Jurkat, Clone E6-1 (cell line): Measurements from ENCODE around the gene SCAF4.
"Not testable (repeated sequence)": the region's sequence is repeated elsewhere in the genome, so short reads cannot be mapped to it uniquely, and the experiment has no call there.

Experiments
- DNase-seq: peaks from one replicate; pipeline ENCODE4 v3.0.0-alpha.2; 2011; ENCODE audit warnings: low read depth, low spot score
- H3K4me3 ChIP-seq: 2 replicates; pipeline ENCODE4 v1.5.1; 2011; ENCODE audit warnings: mild to moderate bottlenecking, low read length, control low read depth, moderate library complexity

The SCAF4 gene

DNA sequence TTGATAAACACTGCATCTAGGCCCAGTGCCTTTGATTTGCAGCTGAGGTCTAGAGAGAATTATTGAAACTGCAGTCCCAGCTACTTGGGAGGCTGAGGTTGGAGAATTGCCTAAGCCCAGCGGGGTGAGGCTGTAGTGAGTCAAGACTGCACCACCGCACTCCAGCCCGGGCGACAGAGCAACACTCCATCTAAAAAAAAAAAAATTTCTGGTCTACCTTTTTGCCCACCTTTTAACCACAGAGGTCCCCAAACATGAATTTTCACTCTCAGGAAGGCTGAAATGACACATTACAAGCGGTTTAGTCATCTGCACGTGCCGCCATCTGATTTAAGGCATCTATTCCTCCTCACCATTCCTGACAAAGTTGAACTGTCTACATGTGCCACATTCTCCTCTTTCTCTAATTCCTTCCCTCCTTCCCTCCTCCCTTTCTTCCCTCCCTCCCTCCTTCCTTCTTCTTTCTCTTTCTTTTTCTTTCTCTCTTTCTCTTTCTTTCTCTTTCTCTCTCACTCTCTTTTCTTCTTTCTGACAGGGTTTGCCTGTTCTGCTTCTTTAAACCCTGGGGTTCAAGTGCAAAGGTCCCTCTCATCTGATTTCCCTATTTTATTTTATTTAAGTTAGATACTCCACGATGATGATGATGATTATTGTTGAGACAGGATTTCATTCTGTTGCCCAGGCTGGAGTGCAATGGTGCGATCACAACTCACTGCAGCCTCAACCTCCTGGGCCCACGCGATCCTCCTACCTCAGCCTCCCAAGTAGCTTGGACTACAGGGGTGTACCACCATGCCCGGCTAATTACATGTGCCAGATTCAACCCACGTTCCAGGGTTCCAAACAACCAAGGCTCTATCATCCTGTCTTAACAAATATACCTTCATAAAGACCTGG is 75.5 kb downstream of the SCAF4 start:
- DNase-seq, result no peak
- H3K4me3 ChIP-seq, result no peak overlapping the region

DNA sequence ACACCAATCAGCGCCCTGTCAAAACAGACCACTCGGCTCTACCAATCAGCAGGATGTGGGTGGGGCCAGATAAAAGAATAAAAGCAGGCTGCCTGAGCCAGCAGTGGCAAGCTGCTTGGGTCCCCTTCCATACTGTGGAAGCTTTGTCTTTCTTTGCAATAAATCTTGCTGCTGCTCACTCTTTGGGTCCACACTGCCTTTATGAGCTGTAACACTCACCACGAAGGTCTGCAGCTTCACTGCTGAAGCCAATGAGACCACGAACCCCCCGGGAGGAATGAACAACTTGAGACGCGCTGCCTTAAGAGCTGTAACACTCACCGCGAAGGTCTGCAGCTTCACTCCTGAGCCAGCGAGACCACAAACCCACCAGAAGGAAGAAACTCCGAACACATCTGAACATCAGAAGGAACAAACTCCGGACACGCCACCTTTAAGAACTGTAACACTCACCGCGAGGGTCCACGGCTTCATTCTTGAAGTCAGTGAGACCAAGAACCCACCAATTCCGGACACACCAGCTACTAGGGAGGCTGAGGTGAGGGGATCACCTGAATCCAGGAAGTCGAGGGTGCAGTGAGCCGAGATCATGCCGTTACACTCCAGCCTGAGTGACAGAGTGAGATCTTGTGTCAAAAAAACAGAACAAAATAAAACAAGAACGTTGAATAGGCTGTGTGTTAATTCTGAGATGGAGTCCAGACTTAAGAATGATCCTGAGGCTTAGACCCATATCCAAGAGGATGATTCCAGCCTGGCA is 76.9 kb downstream of the SCAF4 start:
- H3K4me3 ChIP-seq, result peak overlapping the region; percentile 42
- not testable (repeated sequence) for DNase-seq

DNA sequence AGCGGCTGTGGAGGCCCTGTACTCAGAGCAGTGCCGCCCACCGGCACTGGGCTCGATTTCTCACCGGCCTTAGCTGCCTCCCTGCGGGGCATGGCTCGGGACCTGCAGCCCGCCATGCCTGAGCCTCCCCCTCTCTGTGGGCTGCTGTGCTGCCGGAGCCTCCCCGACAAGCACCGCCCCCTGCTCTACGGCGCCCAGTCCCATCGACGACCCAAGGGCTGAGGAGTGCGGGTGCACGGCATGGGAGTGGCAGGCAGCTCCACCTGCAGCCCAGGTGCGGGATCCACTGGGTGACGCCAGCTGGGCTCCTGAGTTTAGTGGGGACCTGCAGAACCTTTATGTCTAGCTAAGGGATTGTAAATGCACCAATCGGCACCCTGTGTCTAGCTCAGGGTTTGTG is 77.6 kb downstream of the SCAF4 start:
- no peak for DNase-seq
- H3K4me3 ChIP-seq, result no peak overlapping the region

DNA sequence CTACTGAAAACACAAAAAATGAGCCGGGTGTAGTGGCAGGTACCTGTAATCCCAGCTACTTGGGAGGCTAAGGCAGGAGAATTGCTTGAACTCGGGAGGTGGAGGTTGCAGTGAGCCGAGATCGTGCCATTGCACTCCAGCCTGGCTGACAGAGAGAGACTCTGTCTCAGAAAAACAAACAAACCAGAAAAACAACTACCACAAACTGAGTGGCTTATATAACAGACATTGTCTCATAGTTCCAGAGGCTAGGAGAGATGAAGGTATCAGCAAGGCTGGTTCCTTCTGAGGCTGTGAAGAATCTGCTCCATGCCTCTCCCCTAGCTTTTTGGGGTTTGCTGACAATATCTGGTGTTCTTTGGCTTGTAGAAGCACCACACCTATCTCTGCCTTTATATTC is 80.4 kb downstream of the SCAF4 start:
- DNase-seq, H3K4me3 ChIP-seq: not testable (repeated sequence)

DNA sequence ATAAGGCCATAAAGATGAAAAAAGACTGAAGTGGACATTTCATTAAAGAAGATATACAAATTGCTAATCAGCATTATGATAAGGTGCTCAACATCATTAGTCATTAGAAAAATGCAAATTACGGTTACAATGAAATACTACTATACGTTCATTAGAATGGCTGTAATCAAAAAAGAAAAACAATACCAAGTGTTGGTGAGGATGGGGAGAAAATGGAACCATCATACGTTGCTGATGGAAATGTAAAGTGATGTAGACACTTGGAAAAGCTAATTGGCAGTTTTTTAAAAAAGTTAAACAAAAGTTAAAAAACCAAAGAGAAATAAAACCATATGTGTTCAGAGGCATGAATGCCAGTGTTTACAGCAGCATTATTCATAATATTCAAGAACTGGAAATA is 81.0 kb downstream of the SCAF4 start:
- no peak overlapping the region for H3K4me3 ChIP-seq
- DNase-seq, result no peak

DNA sequence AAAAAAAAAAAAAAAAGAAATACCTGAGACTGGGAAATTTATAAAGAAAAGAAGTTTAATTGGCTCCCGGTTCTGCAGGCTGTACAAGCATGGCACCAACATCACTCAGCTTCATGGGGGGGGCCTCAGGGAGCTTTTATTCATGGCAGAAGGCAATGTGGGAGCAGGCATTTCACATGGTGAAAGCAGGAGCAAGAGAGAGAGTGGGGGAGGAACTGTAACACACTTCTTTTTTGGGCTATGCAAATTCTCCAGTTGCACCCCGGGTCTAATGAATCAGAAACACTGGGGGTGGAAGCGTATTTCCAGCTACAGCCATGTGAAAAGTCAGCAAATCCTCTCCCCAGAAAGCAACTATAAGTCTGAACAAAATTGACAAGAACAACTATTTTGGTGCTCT is 84.3 kb downstream of the SCAF4 start:
- no peak overlapping the region for H3K4me3 ChIP-seq
- DNase-seq, result no peak

DNA sequence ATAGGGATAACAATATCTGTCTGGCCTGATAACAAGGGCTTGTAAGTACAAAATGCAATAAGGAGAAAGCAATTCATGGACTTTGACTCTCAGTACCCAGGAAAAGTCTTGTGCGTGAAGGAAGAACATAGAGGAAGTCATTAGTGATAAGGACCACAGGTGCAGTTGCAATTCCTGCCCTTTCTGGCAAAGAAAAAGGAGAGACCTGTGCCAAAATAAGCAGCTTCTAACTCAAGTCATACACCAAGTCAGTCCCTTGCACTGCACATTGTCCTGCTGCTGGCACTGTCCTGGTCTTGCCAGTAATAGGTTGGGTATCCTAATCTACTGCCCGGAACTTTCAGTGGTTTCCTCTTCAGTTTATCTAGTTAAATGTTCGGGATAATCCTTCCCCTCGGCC is 87.3 kb downstream of the SCAF4 start:
- no peak for DNase-seq
- no peak overlapping the region for H3K4me3 ChIP-seq

DNA sequence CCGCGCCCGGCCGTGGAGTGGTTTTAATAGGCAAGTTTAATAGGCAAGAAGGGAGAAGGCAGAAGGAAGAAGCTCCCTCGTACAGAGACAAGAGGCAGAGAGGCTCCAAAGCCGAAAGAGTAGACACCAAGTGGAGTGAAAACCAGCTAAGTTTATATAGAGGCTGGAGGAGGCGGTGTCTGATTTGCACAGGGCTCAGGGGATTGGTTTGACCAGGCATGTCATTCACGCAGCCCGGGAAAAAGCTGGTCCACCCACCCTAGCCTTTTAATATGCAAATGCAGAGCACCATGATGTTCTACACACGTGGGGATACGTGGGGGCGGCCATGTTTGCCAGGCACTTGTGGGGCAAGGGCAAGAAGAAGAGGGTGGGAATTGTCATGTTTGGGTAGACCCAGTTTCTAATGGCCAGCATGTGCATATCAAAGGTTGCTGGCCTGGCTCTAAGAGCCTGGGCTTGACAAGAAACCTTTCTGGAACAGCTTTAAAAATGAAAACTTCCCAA is 90.4 kb downstream of the SCAF4 start:
- H3K4me3 ChIP-seq, result no peak overlapping the region
- DNase-seq, result no peak

DNA sequence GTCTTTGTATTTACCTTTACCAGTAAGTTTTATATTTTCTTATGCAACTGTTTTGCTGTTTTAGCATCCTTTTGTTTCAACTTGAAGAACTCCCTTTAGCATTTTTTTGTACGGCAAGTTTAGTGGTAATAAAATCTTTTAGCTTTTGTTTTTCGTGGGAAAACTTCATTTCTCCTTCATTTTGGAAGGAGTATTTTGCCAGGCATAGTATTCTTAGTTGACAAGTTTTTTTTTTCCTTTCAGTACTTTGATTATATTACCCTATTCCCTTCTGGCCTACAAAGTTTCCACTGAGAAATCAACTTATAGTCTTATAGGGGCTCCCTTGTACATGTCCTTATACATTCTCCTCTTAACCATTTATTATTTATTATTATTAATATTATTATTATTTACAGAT is 95.0 kb downstream of the SCAF4 start:
- DNase-seq, result no peak
- no peak overlapping the region for H3K4me3 ChIP-seq

DNA sequence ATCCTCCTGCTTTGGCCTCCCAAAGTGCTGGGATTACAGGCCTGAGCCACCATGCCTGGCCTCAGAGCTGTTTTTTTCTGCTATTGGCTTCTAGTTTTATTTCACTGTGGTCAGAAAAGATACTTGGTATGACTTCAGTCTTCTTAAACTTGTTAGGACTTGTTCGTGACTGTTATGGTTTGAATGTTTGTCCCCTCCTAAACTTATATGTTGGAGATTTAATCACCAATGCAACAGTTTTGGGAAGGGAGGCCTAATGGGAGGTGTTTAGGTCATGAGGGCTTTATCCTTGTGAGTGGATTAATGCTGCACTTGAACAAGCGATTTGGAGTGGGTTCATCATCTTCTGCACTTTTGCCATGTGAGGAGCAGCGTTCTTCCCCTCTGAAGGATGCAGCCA is 96.9 kb downstream of the SCAF4 start:
- no peak overlapping the region for H3K4me3 ChIP-seq
- no peak for DNase-seq

DNA sequence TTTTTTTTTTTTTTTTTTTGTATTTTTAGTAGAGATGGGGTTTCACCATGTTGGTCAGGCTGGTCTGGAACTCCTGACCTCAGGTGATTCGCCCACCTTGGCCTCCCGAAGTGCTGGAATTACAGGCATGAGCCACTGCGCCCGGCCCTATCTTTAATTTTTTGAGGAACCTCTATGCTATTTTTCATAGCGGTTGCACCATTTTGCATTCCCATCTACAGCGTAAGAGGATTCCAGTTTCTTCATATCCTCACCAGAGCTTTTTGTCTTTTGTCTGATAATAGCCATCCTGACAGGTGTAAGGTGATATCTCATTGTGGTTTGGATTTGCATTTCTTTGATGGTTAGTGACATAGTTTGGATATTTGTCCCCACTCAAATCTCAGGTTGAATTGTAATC is 100.0 kb downstream of the SCAF4 start:
- not testable (repeated sequence) for H3K4me3 ChIP-seq, DNase-seq

DNA sequence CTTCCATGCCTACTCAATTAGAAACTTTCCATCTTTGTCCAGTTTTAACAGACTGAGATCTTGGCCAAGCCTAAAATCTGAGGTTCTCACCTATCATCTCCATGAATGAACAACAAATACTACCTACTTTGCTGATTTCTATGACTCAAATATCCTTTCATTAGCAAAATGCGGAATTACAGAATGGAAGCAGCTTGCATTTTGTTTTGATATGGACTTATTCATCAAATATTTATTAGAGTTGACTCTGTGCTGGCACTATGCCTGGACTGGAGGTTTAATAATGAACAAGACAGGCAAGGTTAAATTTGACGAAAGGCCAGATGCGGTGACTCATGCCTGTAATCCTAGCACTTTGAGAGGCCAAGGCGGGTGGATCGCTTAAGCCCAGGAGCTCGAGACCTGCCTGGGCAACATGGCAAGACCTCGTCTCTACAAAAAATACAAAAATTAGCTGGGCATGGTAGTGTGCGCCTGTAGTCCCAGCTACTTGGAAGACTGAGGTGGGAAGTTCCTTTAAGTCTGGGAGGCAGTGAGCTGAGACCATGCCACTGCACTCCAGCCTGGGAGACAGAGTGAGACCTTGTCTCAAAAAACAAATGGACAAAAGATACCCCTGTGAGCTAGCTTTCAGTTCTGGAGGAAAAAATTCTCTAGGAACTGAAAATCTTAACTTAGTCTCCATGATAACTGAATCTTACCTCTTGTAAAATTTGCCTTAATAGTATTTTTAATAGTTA is 101.8 kb downstream of the SCAF4 start:
- DNase-seq, result no peak
- no peak overlapping the region for H3K4me3 ChIP-seq

DNA sequence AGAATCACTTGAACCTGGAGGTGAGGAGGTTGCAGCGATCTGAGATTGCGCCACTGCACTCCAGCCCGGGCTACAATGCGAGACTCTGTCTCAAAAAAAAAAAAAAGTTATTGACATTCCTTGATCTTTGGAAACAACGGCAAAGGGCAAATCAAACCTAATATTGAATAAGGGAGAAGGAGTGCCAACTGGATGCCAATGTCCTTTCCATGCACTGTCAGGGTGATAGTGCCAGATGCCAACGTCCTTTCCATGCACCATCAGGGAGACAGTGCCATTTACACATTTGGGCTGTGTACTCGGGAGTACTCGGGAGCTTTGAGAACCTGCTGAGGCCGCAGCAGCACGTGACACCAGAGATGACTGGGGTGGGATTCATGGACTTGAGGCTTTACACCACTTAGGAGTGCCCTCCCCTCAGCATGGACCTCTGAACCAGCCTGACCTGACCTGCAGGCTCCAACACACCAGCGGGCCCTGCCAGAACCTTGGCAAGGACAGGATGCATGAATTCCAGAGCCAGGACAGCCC is 106.9 kb downstream of the SCAF4 start:
- H3K4me3 ChIP-seq, result no peak overlapping the region
- no peak for DNase-seq

DNA sequence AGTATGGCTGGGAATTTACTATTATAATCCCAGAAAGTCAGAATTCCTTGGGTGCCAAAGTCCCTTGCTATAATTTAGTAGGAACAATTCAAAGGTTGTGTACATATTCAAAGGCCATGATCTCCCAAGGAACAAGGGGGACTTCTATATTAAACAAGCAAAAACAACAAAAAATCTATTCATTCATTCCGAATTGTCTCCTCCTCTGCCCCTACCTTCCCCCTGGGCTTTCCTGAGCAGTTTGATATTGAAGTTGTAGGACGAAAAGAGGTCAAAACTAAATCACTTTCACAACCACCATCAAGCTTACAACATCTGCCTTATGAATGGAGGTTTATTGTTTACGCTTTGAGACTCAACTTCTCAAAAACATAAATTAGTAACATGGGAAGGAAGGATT is 107.7 kb downstream of the SCAF4 start:
- no peak for DNase-seq

DNA sequence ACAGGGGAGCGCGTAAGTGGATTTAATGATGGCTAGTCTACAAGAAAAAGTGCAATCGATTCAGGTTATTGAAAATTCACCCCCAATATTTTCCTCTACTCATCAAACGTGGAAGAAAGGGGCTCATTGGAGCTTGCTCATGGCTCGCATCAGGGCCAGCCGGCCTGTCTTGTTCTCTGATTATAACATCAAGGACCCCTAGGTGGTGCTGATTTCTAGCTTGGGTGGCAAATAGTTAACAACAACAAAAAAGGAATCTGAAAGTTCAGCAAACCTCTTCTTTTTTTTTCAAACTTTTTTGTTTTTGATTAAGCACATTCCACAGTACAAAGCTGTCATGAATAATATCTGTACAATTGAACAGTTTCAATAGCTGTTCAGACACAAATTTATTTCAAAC is 108.3 kb downstream of the SCAF4 start:
- H3K4me3 ChIP-seq, result no peak overlapping the region
- peak; percentile 31 for DNase-seq

More for the DNA sequence above, 107.7 kb downstream of the SCAF4 start:
- H3K4me3 ChIP-seq, result no peak overlapping the region

DNA sequence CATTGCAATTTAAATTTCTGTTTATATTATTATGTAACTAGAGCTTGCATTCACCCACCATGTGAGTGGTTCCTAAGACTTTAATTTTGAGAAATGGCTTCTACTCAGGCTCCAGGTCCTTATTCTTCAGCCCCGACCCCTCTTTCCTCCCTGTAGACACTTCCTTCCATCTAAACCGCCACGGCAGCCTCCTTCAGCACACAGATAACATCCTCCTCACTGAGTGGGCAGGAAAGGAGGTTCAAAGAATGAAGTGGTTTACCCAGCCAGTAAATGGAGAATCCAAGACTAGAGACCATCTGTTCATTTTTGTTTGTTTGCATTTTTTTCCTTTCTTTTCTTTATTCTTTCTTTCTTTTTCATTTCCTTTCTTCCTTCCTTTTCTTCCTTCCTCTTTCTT is 109.5 kb downstream of the SCAF4 start:
- H3K4me3 ChIP-seq, result no peak overlapping the region
- peak; percentile 80 for DNase-seq
